HL-60 (cell line): ENCODE results near the gene TCTN3.

Experiments used
- DNase-seq, 2 experiments: peaks; one replicate each; pipeline ENCODE4 v3.0.0-alpha.2; 2010 to 2020; ENCODE audit warnings: low read depth in 1 of 2, low spot score in 1 of 2
- H3K27ac ChIP-seq: fragments of 250-450 bp; sonication (Bioruptor Pico); replicated peaks from 2 replicates; pipeline ENCODE4 v1.5.1; 2020; ENCODE audit warnings: mild to moderate bottlenecking, moderate library complexity
- H3K27me3 ChIP-seq: fragments of 250-450 bp; sonication (Bioruptor Pico); 2 replicates; pipeline ENCODE4 v1.5.1; 2021; ENCODE audit warnings: mild to moderate bottlenecking, moderate library complexity; ENCODE audit not compliant: insufficient read depth, poor library complexity, severe bottlenecking
- H3K4me3 ChIP-seq: replicated peaks from 2 replicates; pipeline ENCODE4 v1.5.1; 2011; ENCODE audit warnings: mild to moderate bottlenecking, control low read depth, low read length; ENCODE audit not compliant: insufficient read depth
- GABPA ChIP-seq: IDR thresholded peaks from 2 replicates; pipeline ENCODE4 v1.6.1; 2012; ENCODE audit warnings: low read depth
- POLR2AphosphoS5 ChIP-seq: IDR thresholded peaks from 2 replicates; pipeline ENCODE4 v1.6.1; 2012; ENCODE audit warnings: low read depth
- SPI1 ChIP-seq: IDR thresholded peaks from 2 replicates; pipeline ENCODE4 v1.6.1; 2012; ENCODE audit warnings: low read depth, mild to moderate bottlenecking, borderline replicate concordance
- TF ChIP-seq, protein P1 (sequence below): IDR thresholded peaks from 2 replicates; pipeline ENCODE4 v1.6.1; 2012; ENCODE audit warnings: low read depth; ENCODE audit not compliant: insufficient replicate concordance
- TF ChIP-seq, protein P2 (sequence below): IDR thresholded peaks from one replicate; pipeline ENCODE4 v1.5.1; 2011; ENCODE audit warnings: low read length, control low read depth, inconsistent platforms; ENCODE audit not compliant: insufficient read depth

TCTN3 gene

DNA sequence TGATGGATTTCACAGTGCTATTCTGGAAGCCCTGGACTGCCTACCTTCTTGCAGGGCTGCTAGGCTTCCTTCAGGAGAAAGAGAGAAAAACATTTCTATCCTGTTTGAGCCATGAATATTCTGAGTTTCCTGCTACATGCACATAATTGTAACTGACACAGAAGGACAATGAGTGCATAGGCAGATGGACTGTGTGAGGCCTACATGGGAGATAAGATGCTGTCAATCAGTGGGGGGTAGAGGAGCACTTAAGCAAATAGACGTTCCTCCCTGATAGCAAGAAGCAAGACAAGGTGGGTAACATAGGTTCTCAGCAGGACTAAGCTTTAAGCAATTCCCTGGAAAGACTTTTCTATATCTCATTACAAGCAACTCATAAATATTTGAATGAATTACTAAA, 48.8 kb downstream of the TCTN3 start:
- H3K4me3 ChIP-seq = no peak overlapping the region
- TF ChIP-seq, protein P1, sequence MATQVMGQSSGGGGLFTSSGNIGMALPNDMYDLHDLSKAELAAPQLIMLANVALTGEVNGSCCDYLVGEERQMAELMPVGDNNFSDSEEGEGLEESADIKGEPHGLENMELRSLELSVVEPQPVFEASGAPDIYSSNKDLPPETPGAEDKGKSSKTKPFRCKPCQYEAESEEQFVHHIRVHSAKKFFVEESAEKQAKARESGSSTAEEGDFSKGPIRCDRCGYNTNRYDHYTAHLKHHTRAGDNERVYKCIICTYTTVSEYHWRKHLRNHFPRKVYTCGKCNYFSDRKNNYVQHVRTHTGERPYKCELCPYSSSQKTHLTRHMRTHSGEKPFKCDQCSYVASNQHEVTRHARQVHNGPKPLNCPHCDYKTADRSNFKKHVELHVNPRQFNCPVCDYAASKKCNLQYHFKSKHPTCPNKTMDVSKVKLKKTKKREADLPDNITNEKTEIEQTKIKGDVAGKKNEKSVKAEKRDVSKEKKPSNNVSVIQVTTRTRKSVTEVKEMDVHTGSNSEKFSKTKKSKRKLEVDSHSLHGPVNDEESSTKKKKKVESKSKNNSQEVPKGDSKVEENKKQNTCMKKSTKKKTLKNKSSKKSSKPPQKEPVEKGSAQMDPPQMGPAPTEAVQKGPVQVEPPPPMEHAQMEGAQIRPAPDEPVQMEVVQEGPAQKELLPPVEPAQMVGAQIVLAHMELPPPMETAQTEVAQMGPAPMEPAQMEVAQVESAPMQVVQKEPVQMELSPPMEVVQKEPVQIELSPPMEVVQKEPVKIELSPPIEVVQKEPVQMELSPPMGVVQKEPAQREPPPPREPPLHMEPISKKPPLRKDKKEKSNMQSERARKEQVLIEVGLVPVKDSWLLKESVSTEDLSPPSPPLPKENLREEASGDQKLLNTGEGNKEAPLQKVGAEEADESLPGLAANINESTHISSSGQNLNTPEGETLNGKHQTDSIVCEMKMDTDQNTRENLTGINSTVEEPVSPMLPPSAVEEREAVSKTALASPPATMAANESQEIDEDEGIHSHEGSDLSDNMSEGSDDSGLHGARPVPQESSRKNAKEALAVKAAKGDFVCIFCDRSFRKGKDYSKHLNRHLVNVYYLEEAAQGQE = no peak
- no peak for TF ChIP-seq POLR2AphosphoS5
- TF ChIP-seq GABPA = no peak
- TF ChIP-seq, protein P2, sequence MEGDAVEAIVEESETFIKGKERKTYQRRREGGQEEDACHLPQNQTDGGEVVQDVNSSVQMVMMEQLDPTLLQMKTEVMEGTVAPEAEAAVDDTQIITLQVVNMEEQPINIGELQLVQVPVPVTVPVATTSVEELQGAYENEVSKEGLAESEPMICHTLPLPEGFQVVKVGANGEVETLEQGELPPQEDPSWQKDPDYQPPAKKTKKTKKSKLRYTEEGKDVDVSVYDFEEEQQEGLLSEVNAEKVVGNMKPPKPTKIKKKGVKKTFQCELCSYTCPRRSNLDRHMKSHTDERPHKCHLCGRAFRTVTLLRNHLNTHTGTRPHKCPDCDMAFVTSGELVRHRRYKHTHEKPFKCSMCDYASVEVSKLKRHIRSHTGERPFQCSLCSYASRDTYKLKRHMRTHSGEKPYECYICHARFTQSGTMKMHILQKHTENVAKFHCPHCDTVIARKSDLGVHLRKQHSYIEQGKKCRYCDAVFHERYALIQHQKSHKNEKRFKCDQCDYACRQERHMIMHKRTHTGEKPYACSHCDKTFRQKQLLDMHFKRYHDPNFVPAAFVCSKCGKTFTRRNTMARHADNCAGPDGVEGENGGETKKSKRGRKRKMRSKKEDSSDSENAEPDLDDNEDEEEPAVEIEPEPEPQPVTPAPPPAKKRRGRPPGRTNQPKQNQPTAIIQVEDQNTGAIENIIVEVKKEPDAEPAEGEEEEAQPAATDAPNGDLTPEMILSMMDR = no peak
- no peak for TF ChIP-seq SPI1
- H3K27ac ChIP-seq = no peak overlapping the region
- no peaks in the 10 kb centered on the region for H3K27me3 ChIP-seq
- no peak for DNase-seq

DNA sequence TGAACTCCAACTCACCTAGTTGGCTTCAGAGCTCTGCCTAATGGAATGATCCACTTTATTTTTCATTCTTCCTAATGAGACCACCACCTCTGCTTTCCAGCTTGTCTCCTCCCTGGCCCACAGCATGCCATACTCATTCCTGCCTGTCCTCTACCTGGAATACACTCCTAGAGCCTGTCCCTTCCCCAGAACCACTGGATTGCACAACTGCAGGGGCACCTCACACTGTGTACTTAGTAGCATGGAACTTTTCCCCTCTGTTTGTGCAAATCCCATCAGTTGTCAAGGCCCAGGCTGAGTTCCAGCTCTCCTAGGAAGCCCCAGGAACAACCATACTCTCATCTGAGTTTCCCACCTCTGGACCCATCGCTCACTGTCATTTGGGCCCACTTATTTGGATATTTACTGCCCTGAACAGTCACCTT, 52.8 kb downstream of the TCTN3 start:
- H3K27me3 ChIP-seq = no peaks in the 10 kb centered on the region
- no peak overlapping the region for H3K4me3 ChIP-seq
- no peak for DNase-seq
- H3K27ac ChIP-seq = no peak overlapping the region
- TF ChIP-seq GABPA = no peak
- TF ChIP-seq, protein P2 = no peak
- TF ChIP-seq, protein P1 = no peak
- no peak for TF ChIP-seq SPI1
- no peak for TF ChIP-seq POLR2AphosphoS5

DNA sequence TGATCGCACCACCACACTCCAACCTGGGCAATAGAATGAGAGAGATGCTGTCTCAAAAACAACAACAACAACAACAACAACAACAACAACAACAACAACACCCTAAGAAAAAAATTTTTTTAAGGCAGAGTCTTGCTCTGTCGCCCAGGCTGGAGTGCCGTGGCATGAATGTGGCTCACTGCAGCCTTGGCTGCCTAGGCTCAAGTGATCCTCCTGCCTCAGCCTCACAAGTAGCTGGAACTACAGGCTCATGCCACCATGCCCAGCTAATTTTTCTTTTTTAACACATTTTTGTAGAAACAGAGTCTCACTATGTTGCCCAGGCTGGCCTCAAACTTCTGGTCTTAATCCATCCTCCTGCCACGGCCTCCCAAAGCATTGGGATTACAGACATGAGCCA, 55.8 kb downstream of the TCTN3 start:
- Histone ChIP-seq H3K4me3 (no peak overlapping the region), H3K27me3 (no peaks in the 10 kb centered on the region), H3K27ac (no peak overlapping the region)
- no peak for DNase-seq
- TF ChIP-seq, protein P2 = no peak
- no peak for TF ChIP-seq GABPA
- TF ChIP-seq SPI1 = no peak
- no peak for TF ChIP-seq POLR2AphosphoS5
- TF ChIP-seq, protein P1 = no peak
